Activated naive CD8-positive, alpha-beta T cell treated with anti-CD3 and anti-CD28 coated beads, Interleukin-2, amount 50 U/mL, for 16 hours (primary cell): ENCODE data around the gene PHYKPL.

ENCODE experiments used
- DNase-seq: peaks from one replicate; pipeline ENCODE4 v3.0.0-alpha.2; 2020; ENCODE audit warnings: low read depth, low spot score

The PHYKPL gene

DNA sequence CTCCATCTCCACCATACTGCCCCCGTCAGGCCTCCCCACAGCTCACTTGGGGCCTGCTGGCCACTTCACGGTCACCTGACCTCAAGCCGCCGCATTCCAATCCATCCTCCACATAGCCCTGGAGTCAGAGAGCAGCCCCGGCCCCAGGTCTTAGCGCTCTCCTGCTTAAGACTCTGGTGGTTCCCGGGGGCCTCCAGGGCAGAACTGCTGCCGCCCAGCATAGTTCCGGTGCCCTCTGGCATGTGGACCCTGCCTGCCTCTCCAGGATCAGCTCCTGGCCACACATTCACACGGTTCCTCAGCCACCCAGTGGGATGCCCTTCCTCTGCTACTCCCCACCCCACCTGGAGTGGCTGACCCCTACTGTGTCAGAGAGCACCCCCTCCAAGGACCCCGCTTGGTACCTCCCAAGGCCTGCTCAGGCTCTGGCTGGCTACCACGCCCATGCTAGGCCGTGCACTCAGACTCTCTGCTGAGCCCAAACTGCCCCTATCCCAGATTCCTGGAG lies 8.7 kb downstream of the PHYKPL start:
- DNase-seq, result no peak

DNA sequence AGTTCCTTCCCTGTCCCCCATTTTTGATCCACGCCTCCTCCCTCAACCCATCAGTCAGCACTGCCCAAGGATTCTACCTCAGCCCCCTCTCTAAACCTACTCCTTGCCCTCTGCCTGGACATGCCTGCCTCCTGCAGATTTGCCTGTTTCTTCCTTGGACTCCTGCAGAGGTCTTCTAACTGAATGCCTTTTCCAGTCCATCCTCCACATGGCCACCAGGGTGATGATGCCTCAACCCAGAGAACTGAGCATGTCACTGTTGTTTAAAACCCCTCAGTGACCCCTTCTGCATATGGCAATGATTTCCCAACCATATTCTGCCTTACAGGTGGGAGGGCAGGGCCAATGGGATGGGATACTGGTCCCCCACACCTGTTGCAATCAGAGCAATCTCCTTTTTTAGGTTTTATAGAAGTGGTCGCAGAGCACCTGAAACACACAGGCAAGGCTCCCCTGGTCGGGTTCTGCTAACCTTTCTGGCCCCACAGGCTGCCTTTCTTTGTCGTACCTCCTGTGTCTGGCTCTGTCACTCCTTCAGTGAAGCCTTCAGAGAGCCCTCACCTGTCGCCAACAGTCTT lies 9.3 kb downstream of the PHYKPL start:
- DNase-seq, result no peak

DNA sequence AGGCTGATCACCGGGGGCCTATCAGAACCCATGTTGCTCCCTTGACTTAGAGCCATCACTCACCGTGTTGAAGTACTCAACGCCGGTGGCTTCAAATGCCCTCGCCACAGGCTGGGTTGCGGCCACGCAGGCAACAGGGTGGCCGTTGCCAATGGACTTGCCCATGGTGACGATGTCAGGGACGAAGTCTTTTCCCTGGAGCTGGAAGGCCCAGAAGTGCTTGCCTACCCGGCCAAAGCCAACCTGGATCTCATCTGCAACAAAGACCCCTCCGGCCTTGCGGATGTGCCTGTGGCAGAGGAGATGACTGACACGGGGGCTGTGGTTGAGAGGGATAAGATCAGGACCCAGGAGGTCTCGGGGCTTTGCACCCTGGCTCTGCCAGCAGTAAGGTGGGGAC lies 10.3 kb downstream of the PHYKPL start:
- no peak for DNase-seq

DNA sequence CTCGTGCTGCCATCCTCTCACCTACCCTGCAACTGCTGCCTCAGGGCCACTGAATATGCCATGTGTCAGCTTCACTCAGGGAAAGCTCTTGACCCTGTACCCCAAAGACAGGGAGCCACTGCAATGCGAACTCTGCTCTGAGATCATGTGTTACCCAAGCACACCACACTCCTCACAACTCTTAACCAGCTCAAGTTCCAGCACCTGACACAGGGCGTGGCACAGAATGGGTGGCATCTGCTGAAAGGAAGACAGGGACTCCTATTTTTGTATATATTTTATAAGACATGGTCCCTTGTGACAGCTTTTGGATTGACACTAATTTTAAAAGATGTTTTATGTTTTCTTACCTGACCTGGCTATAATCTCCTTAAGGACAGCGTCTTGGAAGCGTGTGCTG lies 10.7 kb downstream of the PHYKPL start:
- no peak for DNase-seq

DNA sequence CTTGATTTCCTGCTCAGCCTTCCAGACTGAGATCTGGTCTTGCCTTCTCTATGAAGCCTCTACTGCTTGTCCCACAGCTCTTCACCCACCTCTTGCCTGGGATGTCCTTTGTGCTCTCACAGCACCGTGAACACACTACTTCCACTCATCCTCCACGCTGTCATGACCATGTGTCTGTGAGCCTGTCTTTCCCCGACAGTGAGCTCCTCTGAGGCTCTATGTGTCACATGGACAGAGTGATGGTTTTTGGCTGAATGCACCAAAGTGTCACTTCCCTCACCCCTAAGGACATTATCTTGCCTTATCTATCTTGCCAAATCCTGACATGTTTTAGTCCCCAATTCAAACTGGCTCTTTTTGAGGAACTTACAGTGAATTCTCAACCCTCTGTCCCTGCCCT lies 11.3 kb downstream of the PHYKPL start:
- DNase-seq, result no peak

DNA sequence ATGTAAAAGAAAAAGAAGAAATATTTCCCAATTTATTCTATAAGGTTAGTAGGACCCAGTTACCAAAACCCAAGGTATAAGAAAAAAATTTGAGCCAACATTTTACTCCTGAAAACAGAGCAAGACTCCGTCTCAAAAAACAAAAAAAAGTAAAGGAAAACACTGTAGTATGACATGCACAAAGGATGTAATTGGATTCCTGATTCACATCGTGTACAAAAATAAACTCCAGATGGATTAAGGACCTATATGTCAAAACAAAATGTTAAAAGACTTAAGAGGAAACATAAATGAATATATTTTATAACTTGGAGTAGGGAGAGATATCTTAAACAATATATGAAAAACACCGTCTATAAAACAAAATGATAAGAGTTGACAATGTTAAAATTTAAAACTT lies 13.8 kb downstream of the PHYKPL start:
- no peak for DNase-seq

DNA sequence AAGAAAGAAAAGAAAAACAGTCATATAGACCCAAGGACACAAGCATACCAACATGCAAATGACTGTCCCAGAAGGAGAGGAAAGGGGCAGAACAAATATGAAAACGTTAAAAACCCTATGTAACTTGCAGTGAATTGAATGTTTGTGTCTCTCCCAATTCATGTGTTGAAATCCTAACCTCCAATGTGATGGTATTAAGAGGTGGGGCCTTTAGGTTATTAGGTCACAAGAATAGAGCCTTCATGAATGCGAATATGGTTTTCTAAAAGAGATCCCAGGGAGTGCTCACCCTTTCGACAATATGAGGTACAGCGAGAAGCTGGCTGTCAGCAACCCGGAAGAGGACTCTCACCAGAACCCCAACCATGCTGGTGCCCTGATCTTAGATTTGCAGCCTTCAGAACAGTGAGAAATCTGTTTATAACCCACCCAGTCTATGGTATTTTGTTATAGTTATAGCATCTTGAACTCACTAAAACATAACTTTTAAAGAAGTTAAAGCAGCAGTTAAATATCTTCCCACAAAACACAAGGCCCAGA lies 14.3 kb downstream of the PHYKPL start:
- no peak for DNase-seq

DNA sequence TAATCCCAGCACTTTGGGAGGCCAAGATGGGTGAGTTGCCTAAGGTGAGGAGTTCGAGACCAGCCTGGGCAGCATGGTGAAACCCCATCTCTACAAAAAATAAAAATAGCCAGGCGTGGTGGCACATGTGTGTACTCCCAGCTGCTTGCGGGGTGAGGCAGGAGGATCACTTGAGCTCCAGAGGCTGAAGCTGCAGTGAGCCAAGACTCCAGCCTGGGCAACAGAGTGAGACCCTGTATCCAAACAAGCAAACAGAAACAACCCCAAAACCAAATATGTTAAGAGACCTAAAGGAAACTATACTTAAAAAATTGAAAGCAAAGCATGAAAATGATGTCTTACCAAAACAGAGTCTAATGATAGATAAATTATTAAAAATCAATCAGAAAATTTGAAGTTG lies 15.8 kb downstream of the PHYKPL start:
- no peak for DNase-seq

DNA sequence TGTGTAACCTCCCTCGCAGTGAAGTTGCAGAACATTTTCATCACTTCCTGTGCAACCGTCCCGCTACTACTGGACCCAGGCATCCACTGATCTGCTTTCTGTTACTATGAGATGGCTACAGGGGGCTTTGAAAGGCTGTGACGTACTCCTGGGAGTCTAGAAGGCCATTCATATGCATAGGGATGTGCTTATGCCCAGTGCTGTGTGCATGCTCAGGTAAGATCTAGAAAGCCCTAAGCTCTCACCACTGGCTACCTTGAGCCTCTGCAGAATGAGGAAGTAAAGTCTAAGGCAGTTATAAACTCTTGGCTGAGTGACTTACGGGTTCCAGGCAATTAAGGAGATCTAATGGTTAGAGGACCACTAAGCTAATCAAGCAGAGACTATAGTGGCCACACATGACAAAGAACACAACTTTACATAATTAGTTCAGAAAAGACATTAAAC lies 16.5 kb downstream of the PHYKPL start:
- no peak for DNase-seq

DNA sequence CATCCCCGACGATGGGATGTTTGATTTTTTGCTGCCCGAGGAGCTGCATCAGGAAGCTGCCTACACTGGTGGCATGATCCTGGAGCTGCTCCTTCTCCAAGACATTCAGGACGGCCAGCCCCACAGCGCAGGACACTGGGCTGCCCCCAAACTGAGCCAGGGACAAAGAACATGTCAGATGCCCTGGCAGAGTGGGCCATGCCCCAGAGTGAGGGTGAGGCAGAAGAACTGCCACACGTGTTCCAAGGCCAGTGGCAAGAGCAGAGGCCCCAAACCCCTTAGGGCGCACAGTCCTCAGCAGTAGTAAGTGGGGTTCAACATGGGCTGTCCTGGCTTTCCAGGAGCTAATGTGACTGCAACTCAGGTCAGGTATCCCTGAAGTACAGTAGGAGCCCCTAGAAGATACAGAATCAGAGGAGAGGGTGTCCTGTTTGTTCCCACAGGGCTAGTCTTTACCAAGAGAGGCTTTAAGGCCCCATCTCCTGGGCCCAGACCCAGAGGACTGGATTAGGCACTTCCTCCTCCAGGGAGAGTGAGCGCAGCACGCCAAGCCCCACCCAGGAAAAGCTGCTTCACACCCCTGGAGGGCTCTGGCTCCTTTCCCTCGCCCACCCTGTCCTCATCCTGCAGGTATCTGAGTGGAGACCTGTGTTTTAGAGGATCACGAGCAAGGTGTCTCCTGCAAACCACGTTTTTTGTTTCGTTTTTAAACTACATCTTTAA lies 17.2 kb downstream of the PHYKPL start:
- DNase-seq, result no peak

DNA sequence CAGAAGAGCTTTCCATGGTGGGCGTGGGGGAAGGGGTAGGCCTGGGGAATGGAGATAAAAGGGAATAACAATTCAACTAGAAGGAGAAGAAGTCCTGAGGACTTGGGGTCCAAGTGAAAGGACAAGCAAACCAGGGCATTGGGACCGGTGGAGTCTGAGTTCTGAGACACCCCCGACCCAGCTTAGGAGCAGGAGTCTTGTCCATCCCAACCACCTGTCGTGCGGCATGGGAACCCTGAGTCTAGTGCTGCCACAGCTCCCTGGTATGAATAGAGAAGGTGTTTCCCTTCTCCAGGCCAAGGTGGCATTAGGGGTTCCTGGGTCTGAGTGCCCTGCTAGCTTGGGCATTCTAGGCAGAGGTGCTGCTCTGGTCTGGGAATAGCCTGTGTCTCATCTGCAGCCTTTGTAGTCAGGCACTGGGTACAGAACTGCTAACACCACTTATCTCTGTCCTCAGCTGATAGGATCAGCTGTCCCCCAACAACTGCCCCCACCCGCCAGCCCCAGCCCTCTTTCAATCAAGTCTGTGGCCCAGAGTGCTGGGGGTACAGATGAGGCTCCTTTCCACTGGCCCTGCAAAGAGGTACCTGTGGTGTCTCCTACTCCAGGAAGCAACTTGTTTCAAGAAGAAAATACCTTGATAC lies 18.3 kb downstream of the PHYKPL start:
- DNase-seq, result no peak

DNA sequence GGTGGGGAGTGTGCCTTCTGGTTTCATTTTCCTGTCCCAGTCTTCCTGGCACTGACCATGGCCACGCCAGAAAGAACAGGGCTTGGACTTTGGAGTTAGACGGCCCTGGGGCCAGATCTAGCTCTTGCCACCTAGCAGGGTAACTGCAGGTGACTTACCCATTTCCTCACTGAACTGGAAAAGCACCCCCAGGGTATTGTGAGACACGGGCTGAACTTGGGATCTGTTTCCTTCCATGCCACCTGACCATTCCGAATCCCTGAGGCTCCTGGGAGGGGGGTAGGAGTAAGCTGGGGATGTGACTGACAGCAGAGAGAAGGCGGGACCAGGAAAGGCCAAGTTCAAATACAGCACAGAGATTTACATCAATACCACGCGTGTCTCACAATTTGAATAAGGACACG lies 18.9 kb downstream of the PHYKPL start:
- no peak for DNase-seq

DNA sequence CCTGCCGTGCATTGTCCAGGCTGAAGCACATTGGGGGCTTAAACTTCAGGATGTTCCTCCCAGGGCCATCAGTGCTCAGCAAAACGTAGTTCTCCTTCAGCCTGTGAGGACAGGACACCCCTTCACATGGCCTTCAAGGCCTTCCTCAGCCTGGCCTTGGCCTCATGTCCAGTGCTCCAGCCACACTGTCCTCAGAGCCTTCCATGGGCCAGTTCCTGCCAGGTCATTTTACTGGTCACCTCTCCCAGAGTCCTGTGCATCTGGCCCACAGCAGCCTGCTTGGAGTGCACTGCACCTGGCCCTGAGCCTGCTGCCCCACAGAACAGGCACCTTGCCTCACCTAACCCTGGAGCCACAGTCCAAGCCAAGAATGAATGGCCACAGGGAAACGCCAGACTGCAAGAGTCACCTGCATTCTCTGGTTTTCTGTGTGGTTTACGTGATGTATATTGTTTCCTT lies 19.6 kb downstream of the PHYKPL start:
- DNase-seq, result no peak

DNA sequence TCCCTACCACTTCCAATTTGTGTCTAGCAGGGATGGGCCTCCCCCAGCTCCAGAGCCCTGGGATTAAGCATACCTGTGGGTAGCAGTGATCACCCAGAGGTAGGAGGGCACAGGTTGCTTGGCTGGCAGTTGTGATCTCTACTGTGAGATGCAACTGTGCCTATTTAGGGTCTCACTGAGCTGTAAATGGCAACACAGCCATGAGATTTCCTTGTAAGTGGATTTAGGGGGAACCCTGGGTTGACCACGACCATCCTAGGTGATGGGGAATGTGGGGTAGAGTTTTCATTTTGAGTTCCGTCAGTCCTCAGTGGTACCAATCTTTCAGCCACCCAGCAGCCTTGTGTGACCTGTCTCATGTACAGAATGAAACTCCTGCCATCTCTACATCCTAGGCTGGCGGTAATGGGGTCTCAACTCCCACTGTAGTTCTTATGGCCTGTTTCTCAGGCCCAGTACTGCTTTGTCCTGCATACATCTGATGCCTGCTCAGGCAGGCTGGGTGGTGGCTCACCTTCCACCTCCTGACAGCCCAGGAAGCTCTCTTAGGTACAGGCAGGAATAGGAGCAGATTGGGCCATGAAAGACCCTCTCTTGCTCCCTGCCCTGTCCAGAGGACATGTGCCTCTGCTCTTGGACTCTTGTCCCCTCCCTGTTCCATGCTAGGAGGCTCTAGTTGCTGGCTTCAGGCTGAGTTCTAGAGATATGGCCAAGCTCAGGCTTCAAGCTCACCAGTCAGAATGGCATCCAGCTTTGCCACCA lies 20.2 kb downstream of the PHYKPL start:
- DNase-seq, result no peak

DNA sequence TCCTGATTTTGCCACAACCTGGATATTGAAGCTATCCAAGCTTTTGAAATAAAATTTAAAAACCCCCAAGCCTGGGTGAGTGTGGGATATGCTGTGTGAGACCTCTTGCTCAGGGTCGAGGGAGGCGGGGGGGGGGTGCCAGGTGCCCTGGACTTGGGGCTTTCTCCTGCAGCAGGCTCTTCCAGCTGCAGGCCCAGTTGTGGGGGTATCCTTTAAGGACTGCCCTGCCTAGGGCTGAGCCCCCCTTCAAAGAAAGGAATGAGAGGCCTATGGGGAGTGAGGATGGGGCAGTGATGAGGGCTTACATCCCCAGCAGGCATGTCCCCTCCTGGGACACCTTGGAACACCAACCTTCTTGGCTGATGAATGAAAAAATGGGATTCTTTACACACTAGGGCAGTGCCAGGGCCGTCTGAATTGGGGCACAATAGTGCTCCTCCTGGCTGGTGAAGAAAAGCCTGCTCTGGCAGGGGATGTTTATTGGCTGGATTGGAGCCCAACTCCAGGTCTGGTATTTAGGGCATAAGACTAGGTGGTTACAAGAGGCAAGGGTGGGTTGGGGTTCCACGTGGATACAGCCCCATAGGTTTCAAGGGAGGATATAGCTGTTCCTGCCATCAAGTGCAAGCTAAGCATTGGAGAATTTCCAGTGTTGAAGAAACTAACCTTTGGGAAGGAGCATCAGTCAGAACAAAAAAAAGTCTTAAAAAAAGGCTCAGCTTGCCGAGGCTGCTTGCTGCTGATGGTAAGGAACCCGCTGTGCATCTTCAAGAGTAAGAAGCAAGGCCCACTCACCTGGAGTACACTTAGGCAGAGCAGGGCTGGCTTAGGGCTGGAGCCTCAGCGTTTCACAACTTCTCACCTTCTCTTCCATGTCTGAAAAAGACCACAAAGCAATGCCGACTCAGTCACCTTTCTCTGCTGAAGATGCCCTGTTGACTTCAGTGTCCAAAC lies 21.2 kb downstream of the PHYKPL start:
- DNase-seq, result no peak

DNA sequence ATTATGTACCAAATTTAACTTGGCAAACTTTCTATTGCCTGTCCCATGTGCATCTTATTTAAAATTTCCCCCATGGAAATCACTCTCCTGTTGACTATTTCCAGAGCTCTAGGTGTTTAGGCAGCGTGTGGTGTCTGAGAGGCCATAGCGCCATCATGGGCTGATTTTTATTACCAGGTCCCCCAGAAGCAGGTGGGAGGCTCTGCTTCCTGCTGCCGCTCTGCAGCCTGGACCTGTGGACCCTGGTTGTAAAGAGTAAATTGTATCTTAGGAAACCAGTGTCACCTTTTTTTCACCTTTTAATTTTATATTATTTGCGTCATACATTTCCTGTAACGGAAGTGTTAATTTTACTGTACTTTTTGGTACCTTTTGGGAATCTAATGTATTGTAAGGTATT lies 21.9 kb downstream of the PHYKPL start:
- no peak for DNase-seq

DNA sequence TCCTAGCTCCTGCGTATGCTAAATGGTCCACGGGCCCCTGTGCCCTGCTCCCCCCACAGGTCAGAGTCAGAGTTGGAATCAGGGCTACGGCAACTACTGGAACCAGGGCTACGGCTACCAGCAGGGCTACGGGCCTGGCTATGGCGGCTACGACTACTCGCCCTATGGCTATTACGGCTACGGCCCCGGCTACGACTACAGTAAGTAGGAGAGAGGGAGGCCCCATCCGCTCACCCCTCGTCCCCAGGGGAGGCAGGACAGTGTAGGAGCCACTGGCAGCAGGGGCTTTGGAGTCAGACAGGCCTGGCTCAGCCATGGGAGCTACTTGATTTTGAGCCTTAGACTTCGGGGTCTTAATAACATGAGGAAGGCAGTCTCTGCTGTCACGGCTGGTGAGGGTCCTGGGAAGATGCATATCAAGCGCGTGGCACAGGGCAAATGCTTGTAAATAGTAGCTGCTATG lies 22.5 kb downstream of the PHYKPL start:
- DNase-seq, result no peak

DNA sequence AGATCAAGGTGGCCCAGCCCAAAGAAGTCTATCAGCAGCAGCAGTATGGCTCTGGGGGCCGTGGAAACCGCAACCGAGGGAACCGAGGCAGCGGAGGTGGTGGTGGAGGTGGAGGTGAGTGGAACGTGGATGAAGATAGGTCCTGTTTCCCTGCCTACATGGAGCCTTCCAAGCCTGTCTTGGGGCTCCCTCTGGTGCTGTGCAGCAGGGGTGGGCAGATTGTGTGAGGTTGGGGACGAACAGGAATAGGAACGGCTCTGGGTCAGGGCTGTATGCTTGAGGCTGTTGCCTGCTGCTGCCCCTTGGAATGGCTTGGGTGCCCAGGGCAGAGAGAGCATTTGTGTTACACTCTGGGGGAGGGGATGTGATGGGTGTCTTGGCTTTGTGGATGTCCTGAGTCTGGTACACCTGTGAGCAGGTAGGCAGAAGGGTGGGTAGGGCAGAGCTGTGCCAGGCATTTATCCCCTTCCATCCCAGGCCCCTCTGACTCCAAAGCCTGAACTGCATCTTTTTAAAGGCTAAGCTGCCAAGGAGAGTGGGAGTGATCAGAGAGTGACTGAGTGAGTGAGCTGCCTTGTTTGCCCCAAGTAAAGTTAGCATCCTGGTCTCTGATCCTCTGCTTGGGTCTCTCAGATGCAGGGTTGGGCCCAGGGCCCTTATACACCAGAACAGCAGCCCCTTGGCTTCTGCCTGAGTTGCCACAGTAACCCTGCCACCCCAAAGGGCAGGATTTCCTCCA lies 23.1 kb downstream of the PHYKPL start:
- no peak for DNase-seq

DNA sequence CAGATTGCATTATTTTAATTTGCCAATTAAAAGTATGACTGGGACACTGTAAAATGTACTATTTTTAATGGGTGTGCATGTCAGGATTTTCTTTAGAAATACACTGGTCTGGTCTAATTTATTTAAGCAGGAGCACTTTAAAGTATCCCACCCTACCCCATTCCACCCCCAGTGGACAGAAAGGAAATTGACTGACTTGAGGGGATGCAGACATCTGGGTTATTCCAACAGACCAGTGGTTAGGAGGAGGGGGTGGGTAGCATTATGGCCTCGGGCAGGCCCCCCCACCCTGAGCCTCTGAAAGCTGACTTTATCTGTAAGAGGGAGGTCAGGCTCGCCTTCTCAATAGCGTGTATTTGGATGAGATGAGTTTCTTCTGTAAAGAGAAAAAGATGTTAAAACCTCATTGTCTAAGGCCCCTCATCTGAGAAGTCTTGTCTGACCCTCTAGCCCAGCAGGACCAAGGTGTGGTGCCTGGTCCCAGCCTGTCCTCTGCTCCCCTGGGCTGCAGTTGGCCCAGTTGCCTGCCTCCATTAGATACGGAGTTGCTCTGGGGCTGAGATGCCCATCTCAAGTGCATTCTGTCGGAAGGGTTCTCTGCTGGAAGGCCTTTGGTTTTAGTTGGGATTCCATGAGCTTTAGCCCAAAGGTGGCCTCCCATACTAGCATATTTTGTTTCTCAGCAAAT lies 23.9 kb downstream of the PHYKPL start:
- no peak for DNase-seq
